Activated naive CD8-positive, alpha-beta T cell (primary cell): ENCODE results near the gene PRODH.
A peak's percentile ranks its signal among the peaks of the same experiment; 100 is the strongest.
"Not testable (repeated sequence)": the region's sequence is repeated elsewhere in the genome, so short reads cannot be mapped to it uniquely, and the experiment has no call there.

ENCODE experiments used
- H3K27ac Mint-ChIP-seq: one replicate; pipeline ENCODE4 v1.8.0; 2021; ENCODE audit warnings: mixed read lengths
- H3K27me3 Mint-ChIP-seq: one replicate; pipeline ENCODE4 v1.8.0; 2021; ENCODE audit warnings: mixed read lengths
- H3K36me3 Mint-ChIP-seq: one replicate; pipeline ENCODE4 v1.8.0; 2021; ENCODE audit warnings: mixed read lengths
- H3K4me1 Mint-ChIP-seq: one replicate; pipeline ENCODE4 v1.8.0; 2021; ENCODE audit warnings: low read depth, mixed read lengths
- H3K4me3 Mint-ChIP-seq: one replicate; pipeline ENCODE4 v1.8.0; 2021; ENCODE audit warnings: mild to moderate bottlenecking, mixed read lengths
- H3K9me3 Mint-ChIP-seq: one replicate; pipeline ENCODE4 v1.8.0; 2021; ENCODE audit warnings: low read depth, mixed read lengths

Gene PRODH

GRCh38 chr22:18971321-18971751 lies 35.2 kb upstream of the PRODH start:
- H3K4me1 Mint-ChIP-seq, result peaks cover 3% of the 10 kb centered on the region
- peak overlapping the region; percentile 75 for H3K4me3 Mint-ChIP-seq
- H3K9me3 Mint-ChIP-seq, result no peaks in the 10 kb centered on the region
- H3K36me3 Mint-ChIP-seq, result no peaks in the 10 kb centered on the region
- H3K27me3 Mint-ChIP-seq, result no peaks in the 10 kb centered on the region
- no peak overlapping the region for H3K27ac Mint-ChIP-seq

- no peaks in the 10 kb centered on the region for H3K36me3 Mint-ChIP-seq
- H3K4me1 Mint-ChIP-seq, result peaks cover 3% of the 10 kb centered on the region
- H3K27me3 Mint-ChIP-seq, result no peaks in the 10 kb centered on the region
- H3K4me3 Mint-ChIP-seq, result no peak overlapping the region
- H3K9me3 Mint-ChIP-seq, result no peaks in the 10 kb centered on the region
- H3K27ac Mint-ChIP-seq, result no peak overlapping the region
Observed at GRCh38 chr22:18970948-18971315, 34.8 kb upstream of the PRODH start.

GRCh38 chr22:18970176-18970947 lies 34.3 kb upstream of the PRODH start:
- Mint-ChIP-seq H3K36me3 (no peaks in the 10 kb centered on the region), H3K4me3 (no peak overlapping the region), H3K4me1 (peaks cover 3% of the 10 kb centered on the region), H3K27me3 (no peaks in the 10 kb centered on the region), H3K27ac (no peak overlapping the region), H3K9me3 (no peaks in the 10 kb centered on the region)

- not testable (repeated sequence) for H3K27ac Mint-ChIP-seq, H3K9me3 Mint-ChIP-seq, H3K36me3 Mint-ChIP-seq, H3K27me3 Mint-ChIP-seq, H3K4me1 Mint-ChIP-seq
- peak overlapping the region; percentile 60 for H3K4me3 Mint-ChIP-seq
Observed at GRCh38 chr22:18969158-18969942, 33.3 kb upstream of the PRODH start.

- no peak overlapping the region for H3K4me3 Mint-ChIP-seq
- no peaks in the 10 kb centered on the region for H3K27me3 Mint-ChIP-seq
- H3K9me3 Mint-ChIP-seq, result no peaks in the 10 kb centered on the region
- no peak overlapping the region for H3K27ac Mint-ChIP-seq
- H3K36me3 Mint-ChIP-seq, result no peaks in the 10 kb centered on the region
- H3K4me1 Mint-ChIP-seq, result peaks cover 3% of the 10 kb centered on the region
Observed at GRCh38 chr22:18968011-18968749, 32.1 kb upstream of the PRODH start.

GRCh38 chr22:18967391-18968010 lies 31.4 kb upstream of the PRODH start:
- not testable (repeated sequence) for H3K4me3 Mint-ChIP-seq, H3K27ac Mint-ChIP-seq, H3K27me3 Mint-ChIP-seq

GRCh38 chr22:18966748-18967147 lies 30.7 kb upstream of the PRODH start:
- Mint-ChIP-seq H3K27me3 (no peaks in the 10 kb centered on the region), H3K4me1 (peaks cover 3% of the 10 kb centered on the region), H3K4me3 (no peak overlapping the region), H3K27ac (no peak overlapping the region), H3K9me3 (no peaks in the 10 kb centered on the region), H3K36me3 (no peaks in the 10 kb centered on the region)

More at GRCh38 chr22:18967391-18968010, 31.4 kb upstream of the PRODH start:
- H3K9me3 Mint-ChIP-seq, H3K4me1 Mint-ChIP-seq, H3K36me3 Mint-ChIP-seq: not testable (repeated sequence)

- Mint-ChIP-seq H3K27me3 (no peaks in the 10 kb centered on the region), H3K4me3 (no peak overlapping the region), H3K36me3 (no peaks in the 10 kb centered on the region), H3K9me3 (no peaks in the 10 kb centered on the region), H3K4me1 (peaks cover 3% of the 10 kb centered on the region), H3K27ac (no peak overlapping the region)
Observed at GRCh38 chr22:18965526-18966421, 29.7 kb upstream of the PRODH start.

GRCh38 chr22:18964501-18965265 lies 28.6 kb upstream of the PRODH start:
- not testable (repeated sequence) for H3K36me3 Mint-ChIP-seq, H3K4me3 Mint-ChIP-seq, H3K27ac Mint-ChIP-seq, H3K9me3 Mint-ChIP-seq, H3K4me1 Mint-ChIP-seq, H3K27me3 Mint-ChIP-seq

GRCh38 chr22:18964051-18964450 lies 28.0 kb upstream of the PRODH start:
- H3K27me3 Mint-ChIP-seq, H3K27ac Mint-ChIP-seq, H3K36me3 Mint-ChIP-seq, H3K4me1 Mint-ChIP-seq, H3K9me3 Mint-ChIP-seq, H3K4me3 Mint-ChIP-seq: not testable (repeated sequence)

GRCh38 chr22:18962308-18962635 lies 26.2 kb upstream of the PRODH start:
- Mint-ChIP-seq H3K4me1 (peaks cover 3% of the 10 kb centered on the region), H3K9me3 (no peaks in the 10 kb centered on the region), H3K27me3 (no peaks in the 10 kb centered on the region), H3K4me3 (no peak overlapping the region), H3K36me3 (no peaks in the 10 kb centered on the region), H3K27ac (no peak overlapping the region)

- H3K36me3 Mint-ChIP-seq, H3K9me3 Mint-ChIP-seq, H3K27ac Mint-ChIP-seq, H3K4me1 Mint-ChIP-seq, H3K27me3 Mint-ChIP-seq, H3K4me3 Mint-ChIP-seq: not testable (repeated sequence)
Observed at GRCh38 chr22:18961632-18962307, 25.7 kb upstream of the PRODH start.

- H3K4me3 Mint-ChIP-seq, H3K9me3 Mint-ChIP-seq, H3K4me1 Mint-ChIP-seq, H3K27ac Mint-ChIP-seq, H3K36me3 Mint-ChIP-seq, H3K27me3 Mint-ChIP-seq: not testable (repeated sequence)
Observed at GRCh38 chr22:18961201-18961600, 25.1 kb upstream of the PRODH start.
